GM12891 (cell line): ENCODE results near the gene GJC3. TPM values are rescaled to one million over a fixed set of nuclear protein-coding genes. Genes with fewer than 3 reads are reported as not detected.
"Not testable (repeated sequence)": the region's sequence is repeated elsewhere in the genome, so short reads cannot be mapped to it uniquely, and the experiment has no call there.

Experiments
- DNase-seq: peaks from one replicate; pipeline ENCODE4 v3.0.0; 2011; ENCODE audit warnings: low spot score; ENCODE audit not compliant: insufficient read length
- FAIRE-seq: peaks from 2 replicates; lab custom pipeline; 2011; peaks lifted over from hg19 to GRCh38; lab: Jason Lieb, UNC
- PAX5 ChIP-seq: IDR thresholded peaks from 2 replicates; pipeline ENCODE4 v1.6.1; 2011; ENCODE audit warnings: low read length, moderate library complexity, mild to moderate bottlenecking; ENCODE audit not compliant: insufficient read depth, severe bottlenecking
- POLR2A ChIP-seq: IDR thresholded peaks from 2 replicates; pipeline ENCODE4 v1.6.1; 2011; ENCODE audit warnings: low read depth, low read length, control low read depth
- POLR2AphosphoS5 ChIP-seq: IDR thresholded peaks from 2 replicates; pipeline ENCODE4 v1.6.1; 2011; ENCODE audit warnings: low read depth, low read length, control low read depth
- POU2F2 ChIP-seq: IDR thresholded peaks from 2 replicates; pipeline ENCODE4 v1.6.1; 2011; ENCODE audit warnings: low read depth, mild to moderate bottlenecking, control low read depth, low read length, moderate library complexity
- SPI1 ChIP-seq: IDR thresholded peaks from 2 replicates; pipeline ENCODE4 v1.6.1; 2011; ENCODE audit warnings: low read depth, low read length, control low read depth
- TAF1 ChIP-seq: IDR thresholded peaks from 2 replicates; pipeline ENCODE4 v1.6.1; 2011; ENCODE audit warnings: low read depth, low read length, control low read depth
- polyA plus RNA-seq: library from polyadenylated mRNA; unstranded; fragments of >200 nt; gene quantifications from one replicate; pipeline ENCODE4 v1.2.1, GENCODE V29; 2012; ENCODE audit warnings: low read depth, missing spikeins, inconsistent platforms; ENCODE audit not compliant: missing spikeins

GJC3 gene
- polyA plus RNA-seq: 0.18 TPM

GRCh38 chr7:99928994-99929729 lies at the start of gene GJC3:
Gene GJC3 (minus strand): TSS chr7:99929620. CDS start chr7:99929620, 0 bp downstream.
- no peak for TF ChIP-seq SPI1
- no peak for TF ChIP-seq POLR2AphosphoS5
- TF ChIP-seq PAX5: no peak
- no peak for TF ChIP-seq POU2F2

GRCh38 chr7:99976626-99977025 lies 47.2 kb upstream of the GJC3 start:
- FAIRE-seq (no peak), DNase-seq (no peak)
- TF ChIP-seq TAF1 (no peak), POLR2A (no peak), PAX5 (no peak), POU2F2 (no peak), POLR2AphosphoS5 (no peak), SPI1 (no peak)

More at GRCh38 chr7:99928994-99929729, at the start of gene GJC3:
- DNase-seq (peak; percentile 21), FAIRE-seq (no peak)

GRCh38 chr7:99975782-99976521 lies 46.5 kb upstream of the GJC3 start, which contains the start of gene AZGP1:
Gene AZGP1 (minus strand): TSS chr7:99976031. CDS start chr7:99976020, 11 bp downstream.
- DNase-seq (no peak), FAIRE-seq (no peak)
- TF ChIP-seq POU2F2: no peak; the same call in 1 of the 2 replicates
- no peak for TF ChIP-seq SPI1
- no peak for TF ChIP-seq TAF1
- no peak for TF ChIP-seq POLR2AphosphoS5
- no peak for TF ChIP-seq PAX5
- TF ChIP-seq POLR2A: no peak

GRCh38 chr7:99974681-99975080 lies 45.3 kb upstream of the GJC3 start:
- FAIRE-seq (no peak), DNase-seq (no peak)
- TF ChIP-seq TAF1 (no peak), SPI1 (no peak), POLR2AphosphoS5 (no peak), PAX5 (no peak), POU2F2 (no peak), POLR2A (no peak)

GRCh38 chr7:99973817-99974216 lies 44.4 kb upstream of the GJC3 start:
- not testable (repeated sequence) for DNase-seq, FAIRE-seq

GRCh38 chr7:99971242-99971641 lies 41.8 kb upstream of the GJC3 start:
- TF ChIP-seq POU2F2 (no peak), PAX5 (no peak), SPI1 (no peak), TAF1 (no peak), POLR2A (no peak), POLR2AphosphoS5 (no peak)
- DNase-seq (no peak), FAIRE-seq (no peak)

- FAIRE-seq, DNase-seq: not testable (repeated sequence)
These were observed 40.4 kb upstream of the GJC3 start for GRCh38 chr7:99969813-99970212.

GRCh38 chr7:99969298-99969697 lies 39.9 kb upstream of the GJC3 start:
- no peak for FAIRE-seq
- no peak for DNase-seq
- TF ChIP-seq PAX5 (no peak), TAF1 (no peak), POU2F2 (no peak), POLR2AphosphoS5 (no peak)

- TF ChIP-seq PAX5: no peak
- TF ChIP-seq POU2F2: no peak
- TF ChIP-seq SPI1: no peak
- no peak for TF ChIP-seq TAF1
- TF ChIP-seq POLR2A: no peak
- TF ChIP-seq POLR2AphosphoS5: no peak
- FAIRE-seq: no peak
- no peak for DNase-seq
These were observed 29.3 kb upstream of the GJC3 start for GRCh38 chr7:99958564-99959227.

- DNase-seq: no peak
- no peak for FAIRE-seq
These were observed 25.8 kb upstream of the GJC3 start for GRCh38 chr7:99955247-99955646.

GRCh38 chr7:99954643-99955042 lies 25.2 kb upstream of the GJC3 start:
- not testable (repeated sequence) for DNase-seq, FAIRE-seq

More at GRCh38 chr7:99955247-99955646, 25.8 kb upstream of the GJC3 start:
- TF ChIP-seq POU2F2: no peak
- TF ChIP-seq TAF1: no peak
- TF ChIP-seq POLR2A: no peak
- TF ChIP-seq POLR2AphosphoS5: no peak
- no peak for TF ChIP-seq PAX5
- TF ChIP-seq SPI1: no peak
